Dorsolateral prefrontal cortex (tissue), 118 donors: ENCODE results near the gene C19orf18. TPM values are rescaled to one million over a fixed set of nuclear protein-coding genes. Genes with fewer than 3 reads are reported as not detected.

Experiments used
- total RNA-seq, 120 experiments: library from RNA; stranded (reverse); gene quantifications; one replicate each; pipeline versions ENCODE4 v1.2.3 to v1.2.4, GENCODE V29; 2022

Gene C19orf18
- total RNA-seq, 120 experiments from 2014 or later, result 0.49 to 5.1 (median 1.5) TPM; not detected in 6

Other genes starting within 250 kb of the C19orf18 start
- gene ZNF671, start 246.9 kb downstream of the C19orf18 start, total RNA-seq, result 10 to 100 TPM in 119 of 120 experiments, 1 to 10 TPM in 1; 9.9 to 22.4 (median 15.3) TPM
- gene ZNF776, start 227.7 kb downstream of the C19orf18 start, total RNA-seq, result 10 to 100 TPM; 16.1 to 36.3 (median 24.7) TPM
- 10 to 100 TPM; 14.5 to 49.1 (median 26.2) TPM for gene ZNF586, start 204.9 kb downstream of the C19orf18 start, total RNA-seq
- 10 to 100 TPM in 23 of 120 experiments, 1 to 10 TPM in 97; 2.9 to 13.6 (median 7.9) TPM for gene ZNF552, start 159.6 kb downstream of the C19orf18 start, total RNA-seq
- 10 to 100 TPM in 116 of 120 experiments, 1 to 10 TPM in 4; 7.8 to 34.6 (median 15.2) TPM for gene ZNF587B, start 144.2 kb downstream of the C19orf18 start, total RNA-seq
- 10 to 100 TPM; 34.9 to 82.3 (median 50.7) TPM for gene ZNF587, start 124.7 kb downstream of the C19orf18 start, total RNA-seq
- 10 to 100 TPM; 18.3 to 51.9 (median 31.5) TPM for gene ZNF814, start 85.5 kb downstream of the C19orf18 start, total RNA-seq
- gene ZNF417, start 57.9 kb downstream of the C19orf18 start, total RNA-seq, result 10 to 100 TPM; 23.2 to 54.3 (median 33.0) TPM
- gene ZNF418, start 39.1 kb downstream of the C19orf18 start, total RNA-seq, result 10 to 100 TPM; 22.6 to 50.8 (median 34.9) TPM
- gene ZNF256, start 26.8 kb downstream of the C19orf18 start, total RNA-seq, result 10 to 100 TPM in 83 of 120 experiments, 1 to 10 TPM in 37; 6.9 to 14.5 (median 10.6) TPM
- gene ZNF606, start 28.3 kb upstream of the C19orf18 start, total RNA-seq, result 10 to 100 TPM; 14.4 to 48.2 (median 23.9) TPM
- gene ZSCAN1, start 59.5 kb upstream of the C19orf18 start, total RNA-seq, result 10 to 100 TPM in 1 of 120 experiments, 1 to 10 TPM in 118, under 1 TPM in 1; 0.94 to 10.6 (median 4.2) TPM
- gene ZNF135, start 84.7 kb upstream of the C19orf18 start, total RNA-seq, result 10 to 100 TPM in 119 of 120 experiments, 1 to 10 TPM in 1; 9.8 to 28.1 (median 16.8) TPM
- gene ZSCAN18, start 123.7 kb upstream of the C19orf18 start, total RNA-seq, result 100 to 1,000 TPM; 140 to 230 (median 177) TPM
- 10 to 100 TPM; 11.7 to 25.0 (median 17.8) TPM for gene ZNF329, start 176.3 kb upstream of the C19orf18 start, total RNA-seq
- gene ZNF274, start 208.5 kb upstream of the C19orf18 start, total RNA-seq, result 10 to 100 TPM in 119 of 120 experiments, 1 to 10 TPM in 1; 9.8 to 36.6 (median 18.7) TPM